T-helper 1 cell (primary cell): ENCODE data around the gene SLCO4A1.

Experiments
- DNase-seq, 5 donors: peaks; one replicate each; pipeline ENCODE4 v3.0.0-alpha.2; 2012 to 2020

Gene SLCO4A1

DNA sequence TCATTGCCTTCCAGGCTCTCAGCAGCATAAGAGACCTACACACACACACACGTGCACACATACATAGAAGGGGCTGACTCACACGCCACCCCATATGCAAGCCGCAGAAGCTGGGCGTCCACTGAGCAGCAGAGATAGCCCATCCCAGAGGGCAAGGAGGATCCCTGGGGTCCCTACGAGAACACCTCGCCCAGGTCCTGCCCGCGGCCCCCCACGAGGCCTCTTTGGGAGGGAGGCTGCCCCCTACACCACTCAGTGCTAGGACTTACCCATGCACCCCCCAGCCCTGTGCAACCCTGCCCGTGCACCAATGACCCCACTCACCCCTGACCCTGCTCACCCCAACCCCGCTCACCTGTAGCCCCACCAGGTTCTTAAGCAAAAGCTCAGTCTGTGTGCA lies 45.8 kb downstream of the SLCO4A1 start:
- no peak for DNase-seq

DNA sequence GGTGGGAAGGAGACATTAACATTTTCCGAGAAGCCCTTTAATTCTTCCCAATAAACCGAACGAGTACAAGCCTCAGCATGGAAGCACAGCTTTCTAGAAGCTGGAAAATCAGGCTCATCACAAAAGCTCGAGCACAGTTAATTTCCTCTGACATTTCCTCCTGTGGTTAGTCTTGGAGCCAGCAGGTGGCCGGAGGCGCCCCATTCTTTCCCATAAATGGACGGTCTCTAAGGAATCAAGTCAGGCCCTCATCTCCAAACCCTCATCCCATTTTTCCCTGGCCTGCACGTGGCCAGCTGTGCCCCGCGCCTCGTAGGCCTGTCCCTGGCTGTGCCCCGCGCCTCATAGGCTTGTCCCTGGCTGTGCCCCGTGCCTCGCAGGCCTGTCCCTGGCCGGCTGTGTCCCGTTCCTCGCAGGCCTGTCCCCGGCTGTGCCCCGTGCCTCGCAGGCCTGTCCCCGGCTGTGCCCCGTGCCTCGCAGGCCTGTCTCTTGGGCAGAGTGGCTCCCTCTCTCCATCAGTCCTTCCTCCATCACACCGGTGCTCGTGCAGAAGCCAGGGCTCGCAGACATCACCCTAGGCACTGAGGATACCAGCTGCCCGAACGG lies 46.7 kb downstream of the SLCO4A1 start:
- no peak for DNase-seq

DNA sequence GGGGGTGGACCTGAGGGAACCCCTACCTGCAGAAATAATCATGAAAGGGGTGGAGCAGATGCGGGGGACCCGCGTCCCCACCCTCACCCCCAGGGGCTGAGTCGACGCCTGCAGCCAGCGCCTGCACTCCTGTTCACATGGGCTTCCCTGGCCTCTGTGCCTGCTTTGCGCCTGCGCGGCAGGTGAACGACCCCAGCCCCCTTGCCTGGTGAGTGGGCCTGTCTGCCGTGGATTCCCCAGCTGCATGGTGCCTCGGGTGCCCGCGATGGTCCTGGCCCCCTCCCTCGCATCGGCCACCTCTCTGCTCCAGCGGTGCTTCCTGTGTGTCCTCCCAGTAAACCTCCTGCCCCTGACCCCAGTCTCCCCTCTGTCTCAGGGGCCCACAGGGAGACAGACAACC lies 47.6 kb downstream of the SLCO4A1 start:
- DNase-seq: no peak

DNA sequence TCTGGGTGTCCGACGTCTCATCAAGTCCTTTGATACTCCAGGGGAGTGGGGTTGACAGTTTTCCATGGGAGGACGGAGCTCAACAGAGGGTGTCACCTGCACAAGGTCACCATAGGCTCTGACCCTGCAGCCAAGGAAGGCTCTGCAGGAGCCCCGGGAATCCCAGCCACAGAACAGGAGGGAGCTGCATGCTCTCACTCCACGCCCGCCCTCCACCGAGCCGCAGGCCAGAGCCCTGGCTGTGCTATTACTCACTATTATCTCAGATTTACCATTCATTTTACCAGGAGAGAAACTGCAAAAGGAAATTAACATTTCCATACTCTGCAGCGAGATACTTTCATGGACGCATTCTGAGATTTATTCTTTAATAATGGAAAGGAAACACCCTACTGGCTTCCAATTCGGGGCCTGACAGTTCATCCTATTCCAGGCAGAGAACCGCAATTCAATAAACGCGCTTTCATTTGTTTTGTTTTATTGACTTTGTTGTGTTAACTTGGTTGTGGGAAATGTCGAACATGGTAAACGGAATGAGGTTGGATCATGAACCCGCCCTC lies 48.0 kb downstream of the SLCO4A1 start:
- DNase-seq: no peak

DNA sequence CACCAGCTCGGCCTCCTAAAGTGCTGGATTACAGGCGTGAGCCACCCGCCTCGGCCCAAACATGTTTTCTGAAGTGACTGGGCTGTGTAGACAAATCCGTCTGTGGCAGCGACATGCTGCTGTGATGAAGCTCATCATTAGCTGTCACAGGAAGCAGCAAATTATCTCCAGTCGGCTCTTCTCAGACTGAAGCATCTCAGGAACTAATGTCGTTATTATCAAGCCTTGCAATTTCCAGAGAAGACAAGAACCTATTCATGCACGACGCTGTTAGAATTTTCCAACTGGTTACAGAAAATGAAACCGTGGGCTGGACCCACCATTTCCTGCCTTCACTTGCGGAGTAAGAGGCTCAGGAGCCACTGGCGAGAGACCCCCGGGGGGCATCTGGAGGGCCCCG lies 49.2 kb downstream of the SLCO4A1 start:
- no peak for DNase-seq

DNA sequence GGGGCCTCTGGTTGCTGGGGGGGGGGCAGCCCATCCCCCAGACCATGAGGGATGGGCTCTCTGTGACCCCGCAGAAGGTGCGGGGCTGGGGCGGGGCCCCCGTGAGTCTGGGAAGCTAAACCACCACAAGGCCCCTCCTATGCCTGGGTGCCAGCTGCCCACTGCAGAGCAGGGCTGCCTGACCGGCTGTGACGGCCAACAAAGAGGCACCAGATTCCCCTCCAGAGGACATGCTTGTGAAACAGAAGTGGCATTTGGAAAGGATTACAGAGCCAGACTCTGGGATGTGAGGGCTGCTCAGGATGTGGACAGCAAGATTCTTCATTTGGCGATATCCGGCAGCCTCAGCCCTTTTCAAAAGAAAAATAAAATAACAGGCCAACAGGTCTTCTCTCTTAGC lies 49.9 kb downstream of the SLCO4A1 start:
- DNase-seq: no peak

DNA sequence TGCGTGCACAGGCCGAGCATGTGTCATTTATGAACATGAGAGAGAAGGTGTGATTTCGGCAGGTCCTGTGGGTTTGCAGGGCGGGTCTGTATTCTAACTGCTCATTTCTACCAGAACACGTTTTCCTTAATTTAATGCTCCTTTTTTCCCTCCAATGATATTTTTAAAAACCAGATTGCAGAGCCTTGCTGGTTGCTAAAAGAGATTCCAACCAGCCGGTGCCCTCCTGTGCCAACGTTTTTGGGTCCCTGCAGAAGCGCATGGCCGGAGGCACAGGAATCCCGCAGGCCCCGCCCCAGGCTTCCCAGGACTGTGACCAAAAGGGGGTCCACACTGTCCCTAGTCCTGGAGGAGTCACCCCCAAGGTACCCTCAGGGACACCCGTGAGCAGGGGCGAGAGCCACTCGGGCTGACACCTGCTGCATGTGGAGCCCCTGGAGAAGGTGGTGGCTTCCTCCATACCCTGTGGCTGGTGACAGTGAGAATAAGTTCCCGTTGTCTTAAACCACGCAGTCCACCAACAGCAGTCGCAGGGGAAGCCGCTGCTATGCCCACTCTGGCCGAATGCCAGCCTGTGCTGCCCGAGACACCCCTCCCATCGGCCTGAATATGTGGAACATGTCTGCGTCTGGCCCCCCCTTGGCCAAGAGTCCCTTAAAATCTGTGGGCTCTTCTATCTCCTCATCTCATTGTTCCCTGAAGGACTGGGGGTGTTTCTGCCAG lies 50.7 kb downstream of the SLCO4A1 start:
- DNase-seq: no peak

DNA sequence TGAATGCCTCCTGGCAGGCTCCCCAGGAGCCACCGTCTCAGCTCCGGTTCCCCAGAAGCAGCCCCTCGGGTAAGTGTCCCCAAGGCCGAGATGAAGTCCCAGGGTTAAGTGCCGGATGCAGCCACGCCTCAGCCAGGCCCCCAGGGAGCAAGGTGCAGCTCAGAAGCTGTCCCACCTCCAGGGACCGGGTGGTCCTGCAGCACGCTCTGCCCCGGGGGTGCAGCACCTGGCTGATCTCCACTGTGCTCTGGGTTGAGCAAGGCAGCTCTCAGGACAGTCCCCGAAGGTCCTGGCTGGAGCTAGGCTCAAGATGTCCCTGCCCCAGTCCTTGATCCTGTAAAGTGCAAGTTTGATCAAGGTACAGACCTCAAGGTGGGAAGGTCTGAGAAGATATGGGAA lies 51.2 kb downstream of the SLCO4A1 start:
- no peak for DNase-seq

DNA sequence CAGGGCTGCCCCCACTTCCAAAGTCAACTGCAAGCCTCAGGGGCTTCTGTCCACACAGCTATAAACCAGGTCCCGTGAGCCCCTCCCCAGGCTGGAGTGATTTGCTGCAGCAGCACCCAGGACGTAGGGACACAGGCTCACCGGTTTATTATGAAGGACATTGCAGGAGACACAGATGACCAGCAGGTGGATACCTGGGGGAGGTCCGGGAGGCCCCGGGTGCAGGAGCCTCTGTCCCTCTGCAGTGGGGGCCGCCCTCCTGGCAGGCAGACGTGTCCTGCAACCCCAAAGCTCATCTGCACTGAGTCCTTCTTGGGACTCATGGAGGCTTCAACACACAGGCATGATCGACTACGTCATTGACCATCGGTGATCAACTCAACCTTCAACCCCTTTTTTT lies 51.8 kb downstream of the SLCO4A1 start:
- no peak for DNase-seq

DNA sequence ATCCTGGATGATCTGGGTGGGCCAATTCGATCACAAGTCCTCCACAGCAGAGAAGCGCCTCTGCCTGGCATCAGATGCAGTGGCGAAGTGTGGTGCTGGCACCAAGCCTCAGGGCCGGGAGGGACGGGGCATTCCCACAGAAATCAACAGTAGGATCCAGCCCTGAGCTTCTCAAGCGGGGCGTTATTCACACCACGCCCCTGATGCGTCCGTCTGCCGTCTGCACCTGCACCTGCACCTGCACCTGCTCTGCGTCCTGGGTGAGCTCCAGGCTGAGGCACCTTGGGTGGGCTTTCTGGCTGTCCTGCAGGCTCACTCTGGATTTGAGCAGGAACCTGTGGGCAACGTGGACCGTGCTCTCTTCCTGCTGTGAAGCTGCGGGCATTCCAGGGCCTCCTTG lies 52.6 kb downstream of the SLCO4A1 start:
- DNase-seq: no peak

DNA sequence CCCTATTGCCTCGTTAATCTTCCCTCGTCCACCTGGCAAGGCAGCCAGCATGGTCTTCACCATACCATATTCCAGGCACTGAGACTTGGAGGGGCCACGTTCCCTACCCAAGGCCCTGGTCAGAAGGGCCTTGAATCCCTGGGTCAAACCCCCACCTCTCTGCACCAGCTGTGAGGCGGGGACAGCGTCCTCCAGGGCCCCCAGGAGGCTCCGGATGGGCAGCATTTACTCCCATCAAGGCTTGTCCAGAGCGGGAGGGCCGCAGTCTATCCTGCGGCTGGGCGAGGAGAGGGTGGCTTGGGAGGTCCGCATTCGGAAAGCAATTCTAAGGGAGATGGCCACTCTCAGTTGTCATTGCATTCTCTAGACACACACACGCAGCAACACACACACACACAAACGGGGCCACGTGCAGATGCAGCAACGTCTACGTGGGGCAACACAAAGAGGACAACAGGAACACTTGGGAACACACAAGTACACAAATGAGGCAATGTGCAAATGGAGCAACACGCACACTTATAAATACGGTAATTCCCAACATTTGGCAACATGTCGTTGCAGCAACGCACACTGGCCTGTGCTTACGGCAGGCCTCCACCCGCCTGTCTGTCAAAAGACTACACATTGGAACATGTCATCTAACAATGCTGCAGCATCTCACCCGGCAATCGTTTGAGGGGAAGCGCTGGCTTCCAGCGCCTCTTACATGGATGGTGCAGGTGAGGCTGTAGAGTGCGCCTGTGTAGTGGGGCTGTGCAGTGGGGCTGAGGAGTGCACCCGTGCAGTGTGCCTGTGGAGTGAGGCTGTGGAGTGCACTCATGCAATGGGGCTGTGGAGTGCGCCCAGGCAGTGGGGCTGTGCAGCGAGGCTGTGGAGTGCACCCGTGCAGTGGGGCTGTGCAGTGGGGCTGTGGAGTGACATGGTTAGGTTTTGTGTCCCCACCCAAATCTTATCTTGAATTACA lies 53.4 kb downstream of the SLCO4A1 start:
- no peak for DNase-seq

DNA sequence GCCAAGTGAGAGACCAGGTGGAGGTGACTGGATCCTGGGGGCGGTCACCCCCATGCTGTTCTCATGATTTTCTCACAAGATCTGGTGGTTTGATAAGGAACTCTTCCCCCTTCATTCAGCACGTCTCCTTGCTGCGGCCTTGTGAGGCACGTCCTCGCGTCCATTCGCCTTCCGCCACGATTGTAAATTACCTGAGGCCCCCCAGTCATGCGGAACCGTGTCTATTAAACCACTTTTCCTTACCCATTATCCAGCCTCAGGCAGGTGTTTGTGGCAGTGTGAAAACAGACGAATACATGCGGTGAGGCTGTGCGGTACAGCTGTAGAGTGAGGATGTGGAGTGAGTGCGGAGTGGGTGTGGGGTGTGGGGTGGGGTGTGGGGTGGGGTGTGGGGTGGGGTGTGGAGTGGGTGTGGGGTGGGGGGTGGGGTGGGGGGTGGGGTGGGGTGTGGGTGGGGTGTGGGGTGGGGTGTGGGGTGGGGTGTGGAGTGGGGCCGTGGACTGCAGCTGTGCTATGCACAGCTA lies 54.2 kb downstream of the SLCO4A1 start:
- DNase-seq: no peak

DNA sequence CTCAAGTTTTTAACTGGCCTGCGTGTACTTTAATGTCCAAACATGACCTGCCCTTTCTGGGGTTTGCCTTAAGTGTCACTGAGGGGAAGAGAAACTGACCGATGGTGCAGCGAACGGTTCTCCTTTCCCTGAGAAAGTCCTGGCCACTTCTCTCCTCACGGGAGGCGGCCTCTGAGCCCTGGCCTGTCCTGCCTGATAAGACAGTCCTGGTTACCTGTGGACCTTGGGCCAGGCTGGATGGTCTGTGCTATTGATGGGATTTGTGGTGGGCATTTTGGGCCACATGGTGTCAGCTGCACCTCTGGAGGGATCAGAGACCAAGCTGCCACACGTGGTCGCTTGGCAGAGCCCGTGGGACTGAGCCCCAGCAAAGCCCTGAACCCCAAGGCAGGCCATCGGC lies 54.7 kb downstream of the SLCO4A1 start:
- no peak for DNase-seq

DNA sequence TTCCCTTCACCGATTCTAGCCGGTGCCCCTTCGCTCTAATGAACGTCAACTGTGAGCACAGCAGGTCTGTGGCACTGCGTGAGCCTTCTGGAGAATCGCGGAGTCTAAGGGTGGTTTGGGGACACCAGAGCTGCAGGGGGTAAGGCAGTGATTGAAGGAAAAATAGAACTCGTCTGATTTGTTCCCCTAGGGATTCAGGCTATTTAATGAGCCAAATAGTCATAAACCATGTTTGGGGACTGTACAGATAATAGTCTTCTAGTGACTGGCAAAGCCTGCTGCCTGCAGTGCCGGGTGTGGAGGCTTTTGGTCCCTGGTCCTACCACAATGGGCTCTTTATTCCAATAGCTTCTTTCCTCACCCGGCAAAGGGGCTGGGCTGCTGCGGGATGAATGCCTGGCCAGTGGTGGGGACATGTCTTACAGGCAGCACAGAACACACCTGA lies 55.2 kb downstream of the SLCO4A1 start:
- DNase-seq: no peak

DNA sequence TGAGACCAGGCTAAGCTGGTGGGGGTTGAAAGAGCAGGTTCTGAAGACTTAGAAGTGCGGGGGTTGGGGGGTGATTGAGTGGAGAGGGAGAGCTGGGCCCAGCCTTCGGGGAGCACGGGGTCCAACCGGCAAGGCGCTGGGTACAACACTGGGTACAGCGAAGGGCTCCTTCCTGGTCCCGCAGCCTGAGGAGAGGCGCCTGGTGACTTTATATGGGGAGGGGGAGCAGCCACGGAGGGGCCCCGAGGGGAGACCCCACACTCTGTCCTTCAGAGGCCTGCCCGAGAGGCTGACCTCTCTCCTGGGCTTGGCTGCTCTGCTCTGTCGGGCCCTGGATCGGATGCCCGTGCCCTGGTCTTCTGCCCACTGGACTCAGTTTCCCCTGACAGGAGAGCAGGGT lies 55.9 kb downstream of the SLCO4A1 start:
- no peak for DNase-seq

DNA sequence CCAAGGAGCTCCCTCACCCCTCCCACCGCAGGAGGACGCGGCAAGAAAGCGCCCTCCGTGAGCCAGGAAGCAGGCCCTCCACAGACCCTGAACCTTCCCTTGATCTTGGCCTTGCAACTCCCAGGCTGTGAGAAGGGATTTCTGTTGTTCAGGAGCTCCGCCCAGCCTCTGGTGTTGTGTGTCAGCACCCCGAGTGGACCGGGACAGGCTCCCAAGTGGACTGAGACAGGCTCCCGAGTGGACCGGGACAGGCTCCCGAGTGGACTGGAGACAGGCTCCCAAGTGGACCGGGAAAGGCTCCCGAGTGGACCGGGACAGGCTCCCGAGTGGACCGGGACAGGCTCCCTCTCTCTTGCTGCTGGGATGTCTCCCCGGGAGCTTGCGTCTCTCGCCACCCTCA lies 57.0 kb downstream of the SLCO4A1 start:
- DNase-seq: no peak

DNA sequence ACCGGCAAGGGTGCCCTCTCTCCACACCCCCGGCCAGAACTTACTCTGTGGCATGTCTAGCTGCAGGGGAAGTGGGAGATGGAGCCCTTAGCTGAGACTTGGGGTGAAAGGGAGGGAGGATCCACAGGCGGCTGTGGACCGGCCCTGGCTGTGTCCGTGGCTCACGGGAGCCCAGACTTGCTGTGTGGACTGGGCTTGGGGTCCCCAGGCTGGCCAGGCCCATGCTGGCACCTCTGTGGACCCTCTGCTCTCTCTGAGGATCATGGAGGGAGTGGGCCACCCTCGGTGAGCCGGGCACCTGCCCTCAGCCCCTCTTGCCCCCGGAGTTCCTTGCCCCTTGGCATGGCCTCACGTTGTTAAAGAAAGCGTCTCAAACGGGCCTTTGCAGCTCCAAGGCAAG lies 57.4 kb downstream of the SLCO4A1 start:
- no peak for DNase-seq

DNA sequence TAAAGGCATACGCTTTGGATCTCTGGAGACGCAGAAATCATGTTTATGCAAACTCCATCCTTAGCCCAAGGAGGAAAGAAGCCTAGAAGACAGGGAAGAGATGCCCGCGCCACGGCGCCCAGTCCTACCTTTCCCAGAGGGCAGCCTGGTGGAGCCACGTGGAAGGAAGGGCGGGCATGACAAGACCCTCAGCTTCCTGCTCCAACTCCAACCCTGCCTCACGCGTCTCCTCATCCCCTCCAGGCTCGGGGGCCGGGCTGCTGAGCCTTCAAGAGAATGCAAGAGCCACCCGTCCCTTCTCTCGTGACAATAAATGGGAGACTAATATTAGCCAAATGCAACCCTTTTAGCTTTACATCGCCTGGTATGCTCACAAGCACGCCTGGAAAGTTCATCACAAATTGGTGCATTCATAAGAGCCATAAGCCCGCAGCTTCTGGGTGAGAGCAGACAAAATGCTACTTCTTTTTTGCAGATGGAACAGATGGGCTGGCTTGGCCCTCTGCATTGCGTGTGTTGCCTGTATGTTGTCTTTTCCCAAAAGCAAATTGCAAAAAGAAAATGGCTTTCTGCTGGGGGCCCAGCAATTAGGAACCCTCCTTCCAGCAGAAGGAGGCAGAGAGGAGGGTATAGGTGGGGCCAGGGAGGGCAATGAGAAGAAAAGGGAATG lies 58.1 kb downstream of the SLCO4A1 start:
- DNase-seq: no peak

DNA sequence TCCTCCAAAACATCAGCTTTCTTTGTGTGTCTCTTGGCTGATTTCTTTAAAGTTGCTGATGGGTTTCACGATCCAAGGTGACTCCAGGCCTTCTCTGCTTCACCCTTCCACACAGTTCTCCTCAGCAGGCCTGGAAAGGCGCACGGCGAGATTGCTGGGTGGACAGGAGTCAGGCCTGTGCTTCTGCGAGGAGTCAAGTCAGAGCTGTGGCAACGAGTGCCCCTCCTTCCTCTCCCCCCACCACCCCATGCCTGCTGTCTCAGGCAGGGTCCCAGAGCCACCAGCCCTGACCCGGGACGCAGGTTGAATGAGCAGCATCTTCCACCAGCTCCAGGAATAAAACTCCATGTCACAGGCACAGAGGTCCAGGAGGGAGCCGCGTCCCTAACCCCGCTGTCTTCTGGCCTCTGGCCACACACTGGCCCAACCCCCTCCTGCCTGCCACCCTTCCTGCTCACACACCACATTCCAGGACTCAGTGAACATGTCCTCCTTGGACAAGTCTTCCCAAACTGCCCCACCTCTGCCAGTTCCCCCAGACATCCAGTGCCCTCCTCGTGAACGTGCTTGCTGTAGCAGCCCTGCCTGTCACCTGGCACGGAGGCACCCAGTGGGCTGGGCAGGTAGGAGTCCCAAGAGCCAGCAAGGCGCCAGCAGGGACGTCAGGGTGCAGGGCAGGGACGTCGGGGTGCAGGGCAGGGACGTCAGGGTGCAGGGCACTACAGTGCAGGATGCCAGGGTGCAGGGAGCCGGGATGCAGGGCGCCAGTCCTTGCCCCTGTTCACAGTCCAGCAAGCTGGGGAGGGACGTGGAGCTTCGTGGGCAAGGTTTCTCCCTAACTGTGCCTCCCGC lies 59.1 kb downstream of the SLCO4A1 start:
- DNase-seq: no peak

DNA sequence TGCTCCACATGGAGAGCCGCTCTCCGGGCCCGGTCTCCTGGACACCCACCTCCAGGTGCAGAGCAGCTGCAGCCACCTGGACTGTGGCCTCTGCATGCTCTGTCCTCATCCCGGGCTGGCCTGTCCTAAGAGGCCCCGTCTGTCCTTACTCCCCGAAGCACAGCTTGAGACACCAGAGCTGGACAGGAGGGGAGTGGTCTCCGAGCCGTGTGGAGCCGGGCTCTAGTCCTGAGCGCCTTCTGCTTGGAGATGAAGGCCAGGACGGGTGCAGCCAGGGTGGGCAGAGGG lies 59.7 kb downstream of the SLCO4A1 start:
- no peak for DNase-seq
